HepG2 (cell line): ENCODE measurements around the gene FRMPD2. TPM values are rescaled to one million over a fixed set of nuclear protein-coding genes. Genes with fewer than 3 reads are reported as not detected.

ENCODE experiments used
- ATF7-NPFF ChIP-seq: sonication (generic); formaldehyde crosslinking; IDR thresholded peaks from 2 replicates; pipeline ENCODE4 v1.8.1; 2023; ENCODE audit warnings: mild to moderate bottlenecking, low read depth, missing genetic modification reagents, moderate library complexity
- DNMT3B ChIP-seq: conservative IDR thresholded peaks from 2 replicates; pipeline ENCODE4 v1.6.1; 2016; ENCODE audit warnings: missing biosample characterization, control low read depth
- EHMT2 ChIP-seq: fragments of 200-600 bp; sonication (generic); IDR thresholded peaks from 2 replicates; pipeline ENCODE4 v1.7.0; 2017; ENCODE audit warnings: antibody characterized with exemption, low read depth, low read length, borderline replicate concordance
- ETV6 ChIP-seq: sonication (generic); formaldehyde crosslinking; conservative IDR thresholded peaks from 2 replicates; pipeline ENCODE4 v1.4.0; 2020; ENCODE audit warnings: missing genetic modification reagents
- EZH2 ChIP-seq: conservative IDR thresholded peaks from 2 replicates; pipeline ENCODE4 v1.6.1; 2012; ENCODE audit warnings: mild to moderate bottlenecking, low read depth, low read length, moderate library complexity
- FOXK2 ChIP-seq: fragments of 450-650 bp; IDR thresholded peaks from 2 replicates; pipeline ENCODE4 v1.6.1; 2016
- GTF3A ChIP-seq: sonication (generic); formaldehyde crosslinking; conservative IDR thresholded peaks from 2 replicates; pipeline ENCODE4 v1.4.0; 2020; ENCODE audit warnings: mild to moderate bottlenecking, missing genetic modification reagents
- HOXA3 ChIP-seq: sonication (generic); formaldehyde crosslinking; IDR thresholded peaks from 2 replicates; pipeline ENCODE4 v1.5.0; 2020; ENCODE audit warnings: missing genetic modification reagents
- MAZ ChIP-seq, 2 experiments: sonication (generic) in 1 of 2; formaldehyde crosslinking in 1 of 2; IDR thresholded peaks; 2 replicates each; pipeline versions ENCODE4 v1.5.0 to v1.6.1; 2012 to 2020; ENCODE audit warnings: low read depth in 2 of 2, mild to moderate bottlenecking in 2 of 2, borderline replicate concordance in 1 of 2, improper control_type of control experiment in 1 of 2, low read length in 1 of 2, missing genetic modification reagents in 1 of 2, moderate library complexity in 1 of 2
- NFRKB ChIP-seq: fragments of 450-650 bp; IDR thresholded peaks from 2 replicates; pipeline ENCODE4 v1.6.1; 2017
- NR2F6 ChIP-seq, 2 experiments: IDR thresholded peaks; 2 replicates each; pipeline ENCODE4 v1.6.1; 2016; ENCODE audit warnings: antibody characterized with exemption in 1 of 2, mild to moderate bottlenecking in 1 of 2
- PHF20 ChIP-seq: sonication (generic); formaldehyde crosslinking; IDR thresholded peaks from 2 replicates; pipeline ENCODE4 v1.5.0; 2020; ENCODE audit warnings: mild to moderate bottlenecking, missing genetic modification reagents
- POLR2AphosphoS5 ChIP-seq: IDR thresholded peaks from 2 replicates; pipeline ENCODE4 v1.6.1; 2012; ENCODE audit warnings: low read depth, low read length
- SAP130 ChIP-seq: IDR thresholded peaks from 2 replicates; pipeline ENCODE4 v1.6.1; 2016; ENCODE audit warnings: low read depth
- SIX4 ChIP-seq: sonication (generic); formaldehyde crosslinking; IDR thresholded peaks from 2 replicates; pipeline ENCODE4 v1.4.0; 2020; ENCODE audit warnings: missing genetic modification reagents
- SOX5 ChIP-seq: IDR thresholded peaks from 2 replicates; pipeline ENCODE4 v1.6.1; 2016; ENCODE audit warnings: borderline replicate concordance
- STAT5B ChIP-seq: sonication (generic); formaldehyde crosslinking; IDR thresholded peaks from 2 replicates; pipeline ENCODE4 v1.4.0; 2020; ENCODE audit warnings: missing genetic modification reagents
- TBL1XR1 ChIP-seq: fragments of 150-350 bp; IDR thresholded peaks from 2 replicates; pipeline ENCODE4 v1.6.1; 2014; ENCODE audit warnings: borderline replicate concordance, low read length; ENCODE audit not compliant: partially characterized antibody
- TRIM24 ChIP-seq: sonication (generic); formaldehyde crosslinking; IDR thresholded peaks from 2 replicates; pipeline ENCODE4 v1.8.0; 2022; ENCODE audit warnings: mild to moderate bottlenecking, missing genetic modification reagents
- ZNF383 ChIP-seq: sonication (generic); formaldehyde crosslinking; IDR thresholded peaks from 2 replicates; pipeline ENCODE4 v1.4.0; 2020; ENCODE audit warnings: missing genetic modification reagents, mild to moderate bottlenecking, borderline replicate concordance
- ZNF562 ChIP-seq: sonication (generic); formaldehyde crosslinking; IDR thresholded peaks from 2 replicates; pipeline ENCODE4 v1.8.0; 2022; ENCODE audit warnings: missing genetic modification reagents, borderline replicate concordance
- polyA plus RNA-seq, 8 experiments: library from polyadenylated mRNA; depleted of rRNA in 3 of 8; stranded (reverse) in 7 of 8; unstranded in 1 of 8; fragments of >200 nt; fragmentation: Illumina TruSeq in 4 of 8; extraction: Trizol in 4 of 8; gene quantifications; 2 replicates each; pipeline versions ENCODE4 v1.2.1 to v1.2.3, GENCODE V29; 2011 to 2016; ENCODE audit warnings: low read depth in 4 of 8, missing spikeins in 1 of 8, mixed read lengths in 1 of 8; ENCODE audit not compliant: insufficient read depth in 1 of 8
- total RNA-seq, 5 experiments: library from RNA; depleted of rRNA; stranded (reverse); fragments of >200 nt; fragmentation: Illumina TruSeq; extraction: Trizol; gene quantifications; 2 replicates each; pipeline ENCODE4 v1.2.3, GENCODE V29; 2016; ENCODE audit warnings: low read depth in 1 of 5
- TF ChIP-seq, protein P1 (sequence below): sonication (generic); formaldehyde crosslinking; IDR thresholded peaks from 2 replicates; pipeline ENCODE4 v1.4.0; 2020; ENCODE audit warnings: missing genetic modification reagents, borderline replicate concordance
- TF ChIP-seq, protein P2 (sequence below): sonication (generic); formaldehyde crosslinking; IDR thresholded peaks from 2 replicates; pipeline ENCODE4 v1.8.1; 2023; ENCODE audit warnings: missing genetic modification reagents, mild to moderate bottlenecking, borderline replicate concordance
- TF ChIP-seq, protein P3 (sequence below): sonication (generic); formaldehyde crosslinking; conservative IDR thresholded peaks from 2 replicates; pipeline ENCODE4 v1.4.0; 2020; ENCODE audit warnings: mild to moderate bottlenecking, missing genetic modification reagents, moderate library complexity

FRMPD2 gene
- total and polyA plus RNA-seq, 2 of the 13 experiments (the other 11 are each of a cell fraction or from before 2014, with no cell fraction given): 0.45 to 1.3 TPM

DNA sequence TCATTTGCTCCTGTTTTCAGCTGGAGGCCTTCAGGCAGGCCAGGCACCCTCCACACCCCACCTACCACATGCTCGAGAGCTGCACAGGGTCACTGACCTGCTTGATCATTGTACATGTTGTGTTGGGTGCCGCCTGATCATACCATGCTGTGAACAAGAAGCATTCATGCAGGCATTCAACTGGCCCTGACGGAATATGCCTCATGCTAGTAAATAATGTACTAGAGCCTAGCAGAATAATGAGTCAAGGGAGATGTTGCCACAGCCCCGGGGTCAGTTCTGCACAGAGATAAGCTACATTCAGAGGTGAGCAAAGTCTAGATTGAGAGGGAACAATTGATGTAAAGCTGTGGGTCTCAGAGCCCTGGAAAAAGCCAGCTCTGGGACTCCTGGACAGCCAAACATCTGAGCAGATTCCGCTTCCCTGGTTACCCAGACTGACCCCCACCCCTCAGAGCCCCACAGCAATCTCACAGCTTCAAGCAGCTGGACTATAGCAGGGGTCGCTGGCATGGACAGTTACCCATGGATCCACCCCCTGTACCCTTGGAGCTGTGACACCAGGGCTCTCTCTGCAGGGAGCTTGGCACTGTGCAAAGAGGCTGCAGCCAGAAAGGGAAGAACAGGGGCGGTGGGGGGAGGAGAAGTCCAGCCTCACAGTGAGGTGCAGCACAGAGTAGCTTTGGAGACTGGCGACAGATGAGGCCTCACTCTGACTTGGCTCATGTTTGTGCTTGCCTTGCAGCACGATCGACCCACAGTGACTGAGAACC lies 86.6 kb downstream of the FRMPD2 start (continued):
- TF ChIP-seq, protein P1, sequence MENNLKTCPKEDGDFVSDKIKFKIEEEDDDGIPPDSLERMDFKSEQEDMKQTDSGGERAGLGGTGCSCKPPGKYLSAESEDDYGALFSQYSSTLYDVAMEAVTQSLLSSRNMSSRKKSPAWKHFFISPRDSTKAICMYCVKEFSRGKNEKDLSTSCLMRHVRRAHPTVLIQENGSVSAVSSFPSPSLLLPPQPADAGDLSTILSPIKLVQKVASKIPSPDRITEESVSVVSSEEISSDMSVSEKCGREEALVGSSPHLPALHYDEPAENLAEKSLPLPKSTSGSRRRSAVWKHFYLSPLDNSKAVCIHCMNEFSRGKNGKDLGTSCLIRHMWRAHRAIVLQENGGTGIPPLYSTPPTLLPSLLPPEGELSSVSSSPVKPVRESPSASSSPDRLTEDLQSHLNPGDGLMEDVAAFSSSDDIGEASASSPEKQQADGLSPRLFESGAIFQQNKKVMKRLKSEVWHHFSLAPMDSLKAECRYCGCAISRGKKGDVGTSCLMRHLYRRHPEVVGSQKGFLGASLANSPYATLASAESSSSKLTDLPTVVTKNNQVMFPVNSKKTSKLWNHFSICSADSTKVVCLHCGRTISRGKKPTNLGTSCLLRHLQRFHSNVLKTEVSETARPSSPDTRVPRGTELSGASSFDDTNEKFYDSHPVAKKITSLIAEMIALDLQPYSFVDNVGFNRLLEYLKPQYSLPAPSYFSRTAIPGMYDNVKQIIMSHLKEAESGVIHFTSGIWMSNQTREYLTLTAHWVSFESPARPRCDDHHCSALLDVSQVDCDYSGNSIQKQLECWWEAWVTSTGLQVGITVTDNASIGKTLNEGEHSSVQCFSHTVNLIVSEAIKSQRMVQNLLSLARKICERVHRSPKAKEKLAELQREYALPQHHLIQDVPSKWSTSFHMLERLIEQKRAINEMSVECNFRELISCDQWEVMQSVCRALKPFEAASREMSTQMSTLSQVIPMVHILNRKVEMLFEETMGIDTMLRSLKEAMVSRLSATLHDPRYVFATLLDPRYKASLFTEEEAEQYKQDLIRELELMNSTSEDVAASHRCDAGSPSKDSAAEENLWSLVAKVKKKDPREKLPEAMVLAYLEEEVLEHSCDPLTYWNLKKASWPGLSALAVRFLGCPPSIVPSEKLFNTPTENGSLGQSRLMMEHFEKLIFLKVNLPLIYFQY (CRISPR knock-in tag): no peak
- TF ChIP-seq SIX4 (CRISPR knock-in tag): no peak
- no peak for TF ChIP-seq PHF20 (CRISPR knock-in tag)
- no peak for TF ChIP-seq DNMT3B
- no peak for TF ChIP-seq HOXA3 (CRISPR knock-in tag)
- TF ChIP-seq NFRKB: no peak
- TF ChIP-seq ETV6: no peak
- no peak for TF ChIP-seq ZNF562
- no peak for TF ChIP-seq STAT5B (CRISPR knock-in tag)
- TF ChIP-seq, protein P2, sequence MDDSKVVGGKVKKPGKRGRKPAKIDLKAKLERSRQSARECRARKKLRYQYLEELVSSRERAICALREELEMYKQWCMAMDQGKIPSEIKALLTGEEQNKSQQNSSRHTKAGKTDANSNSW (CRISPR knock-in tag): no peak
- no peak for TF ChIP-seq POLR2AphosphoS5
- 0 out of 2 replicates have a peak, but pooled peaks have one; percentile 20 for TF ChIP-seq TRIM24 (CRISPR knock-in tag)
- TF ChIP-seq, protein P3, sequence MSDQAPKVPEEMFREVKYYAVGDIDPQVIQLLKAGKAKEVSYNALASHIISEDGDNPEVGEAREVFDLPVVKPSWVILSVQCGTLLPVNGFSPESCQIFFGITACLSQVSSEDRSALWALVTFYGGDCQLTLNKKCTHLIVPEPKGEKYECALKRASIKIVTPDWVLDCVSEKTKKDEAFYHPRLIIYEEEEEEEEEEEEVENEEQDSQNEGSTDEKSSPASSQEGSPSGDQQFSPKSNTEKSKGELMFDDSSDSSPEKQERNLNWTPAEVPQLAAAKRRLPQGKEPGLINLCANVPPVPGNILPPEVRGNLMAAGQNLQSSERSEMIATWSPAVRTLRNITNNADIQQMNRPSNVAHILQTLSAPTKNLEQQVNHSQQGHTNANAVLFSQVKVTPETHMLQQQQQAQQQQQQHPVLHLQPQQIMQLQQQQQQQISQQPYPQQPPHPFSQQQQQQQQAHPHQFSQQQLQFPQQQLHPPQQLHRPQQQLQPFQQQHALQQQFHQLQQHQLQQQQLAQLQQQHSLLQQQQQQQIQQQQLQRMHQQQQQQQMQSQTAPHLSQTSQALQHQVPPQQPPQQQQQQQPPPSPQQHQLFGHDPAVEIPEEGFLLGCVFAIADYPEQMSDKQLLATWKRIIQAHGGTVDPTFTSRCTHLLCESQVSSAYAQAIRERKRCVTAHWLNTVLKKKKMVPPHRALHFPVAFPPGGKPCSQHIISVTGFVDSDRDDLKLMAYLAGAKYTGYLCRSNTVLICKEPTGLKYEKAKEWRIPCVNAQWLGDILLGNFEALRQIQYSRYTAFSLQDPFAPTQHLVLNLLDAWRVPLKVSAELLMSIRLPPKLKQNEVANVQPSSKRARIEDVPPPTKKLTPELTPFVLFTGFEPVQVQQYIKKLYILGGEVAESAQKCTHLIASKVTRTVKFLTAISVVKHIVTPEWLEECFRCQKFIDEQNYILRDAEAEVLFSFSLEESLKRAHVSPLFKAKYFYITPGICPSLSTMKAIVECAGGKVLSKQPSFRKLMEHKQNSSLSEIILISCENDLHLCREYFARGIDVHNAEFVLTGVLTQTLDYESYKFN: 0 out of 2 replicates have a peak, but pooled peaks have one; percentile 16
- no peak for TF ChIP-seq EZH2
- no peak for TF ChIP-seq ATF7-NPFF (CRISPR knock-in tag)
- no peak for TF ChIP-seq MAZ (IDR thresholded peaks at IDR 0.05; ENCODE audit: borderline replicate concordance, low read depth, low read length)
- TF ChIP-seq MAZ (CRISPR knock-in tag; IDR thresholded peaks at IDR 0.05; ENCODE audit: low read depth): no peak
- TF ChIP-seq NR2F6 (IDR thresholded peaks at IDR 0.05): peak; percentile 47; the same call in 1 of the 2 replicates
- TF ChIP-seq NR2F6 (CRISPR knock-in tag; IDR thresholded peaks at IDR 0.05): no peak
- no peak for TF ChIP-seq FOXK2
- peak; percentile 17; the same call in 1 of the 2 replicates for TF ChIP-seq SAP130
- no peak for TF ChIP-seq TBL1XR1
- no peak for TF ChIP-seq ZNF383 (CRISPR knock-in tag)
- peak; percentile 41; the same call in 1 of the 2 replicates for TF ChIP-seq EHMT2
- TF ChIP-seq SOX5 (CRISPR knock-in tag): peak; percentile 48
- no peak for TF ChIP-seq GTF3A (CRISPR knock-in tag)
